H9 (cell line): ENCODE data around the gene OR2Y1. TPM values are rescaled to one million over a fixed set of nuclear protein-coding genes. Genes with fewer than 3 reads are reported as not detected.

Experiments used
- DNase-seq: peaks from one replicate; pipeline ENCODE4 v3.0.0-alpha.2; 2017
- H2AFZ ChIP-seq: one replicate; pipeline ENCODE4 v1.6.1; 2013; ENCODE audit warnings: mild to moderate bottlenecking, low read length, control low read depth, moderate library complexity
- H2AK5ac ChIP-seq: 2 replicates; pipeline ENCODE4 v1.6.1; 2013; ENCODE audit warnings: low read length, control low read depth, mixed read lengths; ENCODE audit not compliant: insufficient read length
- H2BK120ac ChIP-seq: one replicate; pipeline ENCODE4 v1.6.1; 2013; ENCODE audit warnings: low read depth, mild to moderate bottlenecking, low read length, control low read depth, inconsistent platforms; ENCODE audit not compliant: poor library complexity, severe bottlenecking
- H2BK12ac ChIP-seq: 2 replicates; pipeline ENCODE4 v1.6.1; 2013; ENCODE audit warnings: low read length, control low read depth, mixed read lengths, low read depth; ENCODE audit not compliant: insufficient read length
- H2BK15ac ChIP-seq: 2 replicates; pipeline ENCODE4 v1.6.1; 2013; ENCODE audit warnings: low read depth, low read length, control low read depth
- H2BK20ac ChIP-seq: one replicate; pipeline ENCODE4 v1.6.1; 2013; ENCODE audit warnings: low read depth, mild to moderate bottlenecking, low read length, control low read depth, inconsistent platforms; ENCODE audit not compliant: poor library complexity, severe bottlenecking
- H2BK5ac ChIP-seq: 2 replicates; pipeline ENCODE4 v1.6.1; 2013; ENCODE audit warnings: low read length, control low read depth, mixed read lengths; ENCODE audit not compliant: insufficient read length
- H3K14ac ChIP-seq: 2 replicates; pipeline ENCODE4 v1.6.1; 2013; ENCODE audit warnings: low read length, control low read depth; ENCODE audit not compliant: insufficient read depth
- H3K18ac ChIP-seq: 2 replicates; pipeline ENCODE4 v1.6.1; 2013; ENCODE audit warnings: low read depth, mild to moderate bottlenecking, mixed read lengths, low read length, control low read depth; ENCODE audit not compliant: insufficient read length
- H3K23ac ChIP-seq: 2 replicates; pipeline ENCODE4 v1.6.1; 2013; ENCODE audit warnings: low read length, control low read depth, mixed read lengths, low read depth; ENCODE audit not compliant: insufficient read length
- H3K23me2 ChIP-seq: 2 replicates; pipeline ENCODE4 v1.6.1; 2013; ENCODE audit warnings: low read depth, mild to moderate bottlenecking, mixed read lengths, low read length, control low read depth; ENCODE audit not compliant: insufficient read length, poor library complexity, severe bottlenecking
- H3K27ac ChIP-seq: 2 replicates; pipeline ENCODE4 v1.5.1; 2013; ENCODE audit warnings: low read length, control low read depth, mixed read lengths, low read depth; ENCODE audit not compliant: insufficient read length
- H3K27me3 ChIP-seq: 2 replicates; pipeline ENCODE4 v1.6.1; 2013; ENCODE audit warnings: low read length, control low read depth, inconsistent platforms; ENCODE audit not compliant: insufficient read depth
- H3K4ac ChIP-seq: 2 replicates; pipeline ENCODE4 v1.6.1; 2013; ENCODE audit warnings: low read depth, mild to moderate bottlenecking, control low read depth, inconsistent platforms, low read length, moderate library complexity
- H3K4me1 ChIP-seq: 2 replicates; pipeline ENCODE4 v1.6.1; 2013; ENCODE audit warnings: low read length, control low read depth, inconsistent platforms; ENCODE audit not compliant: insufficient read depth
- H3K4me2 ChIP-seq: 2 replicates; pipeline ENCODE4 v1.6.1; 2013; ENCODE audit warnings: low read length, control low read depth, mixed read lengths; ENCODE audit not compliant: insufficient read length, insufficient read depth
- H3K56ac ChIP-seq: 2 replicates; pipeline ENCODE4 v1.6.1; 2013; ENCODE audit warnings: low read depth, mild to moderate bottlenecking, mixed read lengths, low read length, control low read depth; ENCODE audit not compliant: insufficient read length
- H3K79me1 ChIP-seq: 2 replicates; pipeline ENCODE4 v1.6.1; 2013; ENCODE audit warnings: low read depth, mild to moderate bottlenecking, moderate library complexity, low read length, control low read depth, inconsistent platforms; ENCODE audit not compliant: insufficient read depth, poor library complexity, severe bottlenecking
- H3K79me2 ChIP-seq: 2 replicates; pipeline ENCODE4 v1.6.1; 2013; ENCODE audit warnings: low read length, control low read depth, inconsistent platforms; ENCODE audit not compliant: insufficient read depth
- H3K9ac ChIP-seq: 2 replicates; pipeline ENCODE4 v1.6.1; 2013; ENCODE audit warnings: low read length, control low read depth, mixed read lengths; ENCODE audit not compliant: insufficient read length; ENCODE audit errors: extremely low read depth
- H3K9me3 ChIP-seq: one replicate; pipeline ENCODE4 v1.6.1; 2013; ENCODE audit warnings: low read depth, low read length, inconsistent platforms; ENCODE audit not compliant: control insufficient read depth
- H3T11ph ChIP-seq: one replicate; pipeline ENCODE4 v1.6.1; 2013; ENCODE audit warnings: mild to moderate bottlenecking, low read length, control low read depth, inconsistent platforms
- H4K20me1 ChIP-seq: one replicate; pipeline ENCODE4 v1.6.1; 2013; ENCODE audit not compliant: control insufficient read depth, insufficient read length, insufficient read depth
- H4K5ac ChIP-seq: 2 replicates; pipeline ENCODE4 v1.6.1; 2013; ENCODE audit warnings: low read depth, mild to moderate bottlenecking, mixed read lengths, low read length, control low read depth; ENCODE audit not compliant: insufficient read length
- H4K8ac ChIP-seq: replicated peaks from 2 replicates; pipeline ENCODE4 v1.6.1; 2013; ENCODE audit warnings: low read length, control low read depth, mixed read lengths, low read depth; ENCODE audit not compliant: insufficient read length
- H4K91ac ChIP-seq: 2 replicates; pipeline ENCODE4 v1.6.1; 2013; ENCODE audit warnings: low read depth, mild to moderate bottlenecking, moderate library complexity, mixed read lengths, low read length, control low read depth; ENCODE audit not compliant: insufficient read length
- H3K27ac Mint-ChIP-seq, 3 experiments: 2 replicates in 2 of 3; 3 replicates in 1 of 3; pipeline ENCODE4 v1.8.0; 2020 to 2021; ENCODE audit warnings: mixed read lengths in 3 of 3, mild to moderate bottlenecking in 1 of 3, moderate library complexity in 1 of 3
- H3K27me3 Mint-ChIP-seq: 2 replicates; pipeline ENCODE4 v1.8.0; 2021; ENCODE audit warnings: low read depth, mild to moderate bottlenecking, moderate library complexity, mixed read lengths
- H3K36me3 Mint-ChIP-seq, 3 experiments: 2 replicates in 2 of 3; 3 replicates in 1 of 3; pipeline ENCODE4 v1.8.0; 2020 to 2021; ENCODE audit warnings: low read depth in 3 of 3, mixed read lengths in 3 of 3; ENCODE audit not compliant: insufficient read depth in 1 of 3
- H3K4me1 Mint-ChIP-seq, 2 experiments: 2 replicates each; pipeline ENCODE4 v1.8.0; 2020; ENCODE audit warnings: mixed read lengths in 2 of 2
- H3K4me3 Mint-ChIP-seq, 2 experiments: 2 replicates in 1 of 2; 3 replicates in 1 of 2; pipeline ENCODE4 v1.8.0; 2020 to 2021; ENCODE audit warnings: mild to moderate bottlenecking in 2 of 2, mixed read lengths in 2 of 2, moderate library complexity in 1 of 2
- H3K9me3 Mint-ChIP-seq, 2 experiments: 2 replicates in 1 of 2; 3 replicates in 1 of 2; pipeline ENCODE4 v1.8.0; 2020; ENCODE audit warnings: mild to moderate bottlenecking in 2 of 2, mixed read lengths in 2 of 2, moderate library complexity in 1 of 2
- WGBS: extraction: QIAGEN DNeasy Blood & Tissue Kit; methylation state at CpG from one replicate; pipeline ENCODE4 v1.1.7; 2013; ENCODE audit warnings: missing lambda C conversion rate, low lambda C conversion rate, mixed read lengths; ENCODE audit not compliant: insufficient read length; ENCODE audit errors: extremely low coverage; 5-methylcytosine and 5-hydroxymethylcytosine counted together
- total RNA-seq: library from RNA; stranded (reverse); gene quantifications from 2 replicates; pipeline ENCODE4 v1.2.1, GENCODE V29; 2021
- TF ChIP-seq, protein P1 (sequence below): fragments of 200-600 bp; sonication (generic); conservative IDR thresholded peaks from 3 replicates; pipeline ENCODE4 v1.8.0; 2021; ENCODE audit warnings: antibody characterized with exemption, mild to moderate bottlenecking

OR2Y1 gene
- total RNA-seq, 1 experiment from 2014 or later = not detected

DNA sequence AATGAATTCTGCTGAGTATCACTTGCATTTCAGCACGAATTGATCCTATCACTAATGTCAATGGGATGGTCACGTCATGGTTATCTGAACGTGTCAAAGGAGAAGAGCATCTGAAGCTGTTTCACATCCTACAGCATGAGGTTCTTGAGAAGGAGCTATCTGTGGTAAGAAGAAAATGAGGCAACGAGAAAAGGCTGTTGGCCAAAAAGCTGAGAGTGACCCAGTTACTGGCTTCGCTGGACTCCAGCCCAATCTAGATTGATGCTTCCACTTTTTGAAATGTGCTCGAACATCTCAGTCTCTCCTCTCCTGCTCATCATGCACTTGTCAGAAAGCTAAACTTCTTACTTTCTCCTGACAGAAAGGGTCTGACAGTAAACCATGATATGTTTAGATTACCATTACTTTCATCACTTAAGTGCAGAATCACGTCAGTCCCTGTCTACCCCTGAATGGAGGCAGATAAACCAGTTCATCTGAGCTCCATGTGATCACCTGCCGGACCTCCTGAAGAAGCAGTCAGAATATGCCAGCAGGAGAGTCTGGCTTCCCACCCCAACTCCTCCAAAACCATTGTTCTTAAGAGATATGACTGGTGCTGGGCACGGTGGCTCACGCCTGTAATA, 40.2 kb upstream of the OR2Y1 start:
- Histone ChIP-seq H4K91ac (no peak overlapping the region), H3K56ac (no peak overlapping the region), H3K4ac (no peak overlapping the region), H3K23me2 (no peaks in the 10 kb centered on the region), H2BK120ac (no peak overlapping the region), H3K18ac (no peak overlapping the region), H3K4me1 (peaks cover under 1% of the 10 kb centered on the region; the same call in 1 of the 2 replicates), H3K9me3 (no peaks in the 10 kb centered on the region), H3K23ac (no peak overlapping the region), H4K8ac (no peak overlapping the region), H4K5ac (no peak overlapping the region), H2BK15ac (no peak overlapping the region), H3K27ac (no peak overlapping the region), H2BK5ac (no peak overlapping the region), H3K79me2 (no peaks in the 10 kb centered on the region), H3K27me3 (no peaks in the 10 kb centered on the region), H2AFZ (no peak overlapping the region), H4K20me1 (no peaks in the 10 kb centered on the region), H3K14ac (no peak overlapping the region), H3K79me1 (no peaks in the 10 kb centered on the region), H2AK5ac (no peak overlapping the region), H3K9ac (no peak overlapping the region), H3T11ph (no peak overlapping the region), H2BK20ac (no peak overlapping the region), H2BK12ac (no peak overlapping the region), H3K4me2 (no peak overlapping the region)
- H3K4me1 Mint-ChIP-seq = peaks cover 12 to 15% of the 10 kb centered on the region in 2 experiments
- TF ChIP-seq, protein P1, sequence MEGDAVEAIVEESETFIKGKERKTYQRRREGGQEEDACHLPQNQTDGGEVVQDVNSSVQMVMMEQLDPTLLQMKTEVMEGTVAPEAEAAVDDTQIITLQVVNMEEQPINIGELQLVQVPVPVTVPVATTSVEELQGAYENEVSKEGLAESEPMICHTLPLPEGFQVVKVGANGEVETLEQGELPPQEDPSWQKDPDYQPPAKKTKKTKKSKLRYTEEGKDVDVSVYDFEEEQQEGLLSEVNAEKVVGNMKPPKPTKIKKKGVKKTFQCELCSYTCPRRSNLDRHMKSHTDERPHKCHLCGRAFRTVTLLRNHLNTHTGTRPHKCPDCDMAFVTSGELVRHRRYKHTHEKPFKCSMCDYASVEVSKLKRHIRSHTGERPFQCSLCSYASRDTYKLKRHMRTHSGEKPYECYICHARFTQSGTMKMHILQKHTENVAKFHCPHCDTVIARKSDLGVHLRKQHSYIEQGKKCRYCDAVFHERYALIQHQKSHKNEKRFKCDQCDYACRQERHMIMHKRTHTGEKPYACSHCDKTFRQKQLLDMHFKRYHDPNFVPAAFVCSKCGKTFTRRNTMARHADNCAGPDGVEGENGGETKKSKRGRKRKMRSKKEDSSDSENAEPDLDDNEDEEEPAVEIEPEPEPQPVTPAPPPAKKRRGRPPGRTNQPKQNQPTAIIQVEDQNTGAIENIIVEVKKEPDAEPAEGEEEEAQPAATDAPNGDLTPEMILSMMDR = no peak
- no peak for DNase-seq
- peaks cover 11 to 19% of the 10 kb centered on the region in 2 experiments for H3K9me3 Mint-ChIP-seq
- peaks cover 0 to 14% (median 10%) of the 10 kb centered on the region in 3 experiments; a peak in 6 of 7 replicates for H3K36me3 Mint-ChIP-seq
- no peak overlapping the region for H3K4me3 Mint-ChIP-seq
- peaks cover 6% of the 10 kb centered on the region for H3K27me3 Mint-ChIP-seq
- no peak overlapping the region for H3K27ac Mint-ChIP-seq
- no CpG with 5 or more reads among the region's 10 CpGs for WGBS
